Measurements from ENCODE around the gene CD99.

Gene CD99

DNA sequence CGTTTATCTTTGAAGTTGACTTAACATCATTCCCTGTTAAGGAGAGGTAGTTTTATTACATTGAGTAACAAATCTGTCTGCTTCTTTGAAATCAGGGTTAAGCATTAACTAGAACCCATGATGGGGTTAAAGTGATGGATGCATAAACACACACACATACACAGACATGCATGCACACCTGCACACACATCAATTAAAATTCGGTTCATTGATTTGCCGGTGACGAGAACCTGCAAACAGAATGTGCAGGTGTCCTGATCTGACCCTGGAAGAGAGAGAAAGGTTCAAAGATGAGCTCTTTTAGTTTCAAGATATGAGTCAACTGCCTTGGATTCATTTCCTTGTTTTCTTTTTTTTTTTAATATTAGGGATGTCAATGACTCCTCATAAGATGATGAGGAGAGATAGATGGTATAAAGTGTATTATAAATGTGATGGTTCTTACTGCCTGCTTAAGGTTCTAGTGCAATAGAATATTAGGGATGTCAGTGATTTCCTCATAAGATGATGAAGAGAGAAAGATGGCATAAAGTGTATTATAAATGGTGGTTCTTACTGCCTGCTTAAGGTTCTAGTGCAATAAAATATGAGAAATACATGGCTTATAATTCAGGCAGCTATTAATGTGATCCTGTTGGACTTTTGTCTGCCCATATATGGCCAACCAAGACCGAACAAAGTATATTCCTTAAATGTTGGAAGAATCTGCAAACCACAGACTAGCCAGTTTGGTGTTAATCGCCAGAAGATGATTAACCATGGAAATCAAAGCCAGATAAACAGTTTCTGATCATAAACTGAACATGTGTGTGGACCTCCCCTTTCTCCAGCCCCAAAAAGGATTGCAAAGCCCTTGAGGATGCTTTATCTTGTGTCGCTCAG lies 14.1 kb upstream of the CD99 start:
- no peak for DNase-seq (ENCODE audit: low spot score)

- no peak for DNase-seq (ENCODE audit: low spot score)
These were observed 13.3 kb upstream of the CD99 start for GRCh38 chrX:2677764-2678163.

DNA sequence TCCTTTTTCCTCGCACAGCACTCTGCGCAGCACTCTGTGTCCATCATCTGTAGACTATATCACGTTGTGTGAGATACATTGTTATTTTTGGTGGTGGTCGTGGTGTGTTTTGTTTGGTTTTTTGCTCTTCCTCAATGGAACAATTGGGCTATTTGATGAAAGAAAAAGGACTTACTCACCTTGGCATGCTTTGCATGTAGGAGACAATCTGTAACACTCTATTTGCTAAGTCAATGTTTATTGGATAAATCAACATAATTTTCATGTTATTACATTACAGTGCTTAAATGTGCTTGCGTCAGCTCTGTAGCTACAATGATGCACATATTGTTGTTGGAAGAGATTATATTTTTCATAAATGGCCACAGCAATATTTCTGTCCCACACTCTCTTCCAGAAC lies 12.5 kb upstream of the CD99 start:
- DNase-seq (ENCODE audit: low spot score), result no peak

DNA sequence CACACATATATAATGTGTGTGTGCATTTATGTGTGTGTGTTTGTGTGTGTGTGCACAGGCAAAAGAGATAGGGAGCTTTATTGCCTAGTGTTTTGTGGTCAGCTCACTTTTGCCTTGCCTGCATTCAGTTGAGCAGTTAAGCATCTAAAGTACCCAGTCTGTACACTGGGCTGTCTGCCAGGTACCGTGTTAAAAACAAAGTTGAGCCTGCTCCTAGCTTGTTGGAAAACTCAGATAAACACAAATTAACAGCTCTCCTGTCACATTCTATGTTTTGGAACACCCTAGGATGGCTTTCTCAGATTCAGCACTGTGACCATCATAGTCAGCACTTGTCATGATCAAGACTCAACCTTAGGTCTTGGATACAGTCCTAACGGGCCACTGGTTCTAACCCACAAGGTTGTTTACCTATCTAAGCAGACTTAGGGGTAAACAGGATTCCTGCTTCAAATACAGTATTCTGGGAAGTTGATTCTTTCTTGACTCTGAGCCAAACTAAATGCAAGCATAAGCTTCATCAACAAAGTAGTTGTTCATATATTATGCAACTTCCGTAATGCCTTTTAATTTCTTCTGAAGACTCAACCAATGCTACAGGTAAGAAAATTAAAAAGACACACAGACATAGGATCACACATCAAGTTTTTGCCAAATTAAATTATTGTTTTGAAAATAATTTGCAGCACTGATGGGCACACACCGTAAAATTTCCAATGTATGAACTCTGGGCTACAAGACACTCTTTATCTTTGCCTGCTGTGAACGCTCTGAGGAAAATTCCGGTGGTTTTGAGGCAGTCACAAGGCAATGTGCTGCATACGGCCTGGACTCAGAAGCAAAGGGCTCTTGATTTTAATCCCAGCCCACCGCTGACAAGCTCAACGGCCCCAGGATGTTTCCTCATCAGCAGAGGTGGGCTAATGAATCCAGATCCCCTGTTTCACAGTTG lies 11.3 kb upstream of the CD99 start:
- DNase-seq (ENCODE audit: low spot score), result no peak

- no peak for DNase-seq (ENCODE audit: low spot score)
These were observed 10.4 kb upstream of the CD99 start for GRCh38 chrX:2680486-2681348.

- DNase-seq (ENCODE audit: low spot score), result no peak
These were observed 8.4 kb upstream of the CD99 start for GRCh38 chrX:2682565-2683177.

DNA sequence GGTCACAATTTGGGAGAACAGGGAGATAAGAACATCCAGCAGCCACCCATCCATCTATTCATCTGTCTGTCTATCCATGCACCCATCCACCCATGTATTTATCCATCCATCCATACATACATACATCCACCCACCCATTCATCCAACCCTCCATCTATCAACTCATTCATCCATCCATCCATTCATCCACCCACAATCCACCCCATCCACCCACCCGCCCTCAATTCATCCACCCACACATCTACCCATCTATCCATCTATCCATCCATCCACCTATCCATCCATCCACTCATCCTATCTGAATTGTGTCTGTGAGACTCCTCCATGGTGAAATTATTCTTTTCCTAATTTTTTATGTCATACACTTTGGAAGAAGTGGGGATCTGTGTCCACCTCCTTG lies 6.8 kb upstream of the CD99 start:
- DNase-seq (ENCODE audit: low spot score), result no peak

DNA sequence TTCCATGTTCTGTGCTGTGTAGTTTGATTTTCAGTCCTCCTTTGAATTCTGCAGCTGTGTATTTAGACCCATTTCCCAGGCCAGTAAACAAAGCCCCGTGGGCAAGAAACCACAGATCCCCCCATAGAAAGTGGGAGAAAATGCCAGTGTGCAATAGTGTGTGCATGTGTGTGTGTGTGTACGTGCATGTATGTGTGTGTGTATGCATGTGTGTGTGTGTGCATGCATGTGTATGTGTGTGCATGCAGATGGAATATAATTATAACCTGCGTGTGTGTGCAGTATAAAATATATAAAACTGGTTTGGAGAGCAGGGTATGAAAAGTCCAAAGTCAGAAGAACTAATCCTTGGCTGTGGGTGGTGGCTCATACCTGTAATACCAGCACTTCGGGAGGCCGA lies 5.2 kb upstream of the CD99 start:
- no peak for DNase-seq (ENCODE audit: low spot score)

- no peak for DNase-seq (ENCODE audit: low spot score)
These were observed 1.1 kb upstream of the CD99 start for GRCh38 chrX:2689773-2690666.

GRCh38 chrX:2691543-2692220 lies 587 bp downstream of the CD99 start:
- DNase-seq (ENCODE audit: low spot score), result peak; percentile 57

DNA sequence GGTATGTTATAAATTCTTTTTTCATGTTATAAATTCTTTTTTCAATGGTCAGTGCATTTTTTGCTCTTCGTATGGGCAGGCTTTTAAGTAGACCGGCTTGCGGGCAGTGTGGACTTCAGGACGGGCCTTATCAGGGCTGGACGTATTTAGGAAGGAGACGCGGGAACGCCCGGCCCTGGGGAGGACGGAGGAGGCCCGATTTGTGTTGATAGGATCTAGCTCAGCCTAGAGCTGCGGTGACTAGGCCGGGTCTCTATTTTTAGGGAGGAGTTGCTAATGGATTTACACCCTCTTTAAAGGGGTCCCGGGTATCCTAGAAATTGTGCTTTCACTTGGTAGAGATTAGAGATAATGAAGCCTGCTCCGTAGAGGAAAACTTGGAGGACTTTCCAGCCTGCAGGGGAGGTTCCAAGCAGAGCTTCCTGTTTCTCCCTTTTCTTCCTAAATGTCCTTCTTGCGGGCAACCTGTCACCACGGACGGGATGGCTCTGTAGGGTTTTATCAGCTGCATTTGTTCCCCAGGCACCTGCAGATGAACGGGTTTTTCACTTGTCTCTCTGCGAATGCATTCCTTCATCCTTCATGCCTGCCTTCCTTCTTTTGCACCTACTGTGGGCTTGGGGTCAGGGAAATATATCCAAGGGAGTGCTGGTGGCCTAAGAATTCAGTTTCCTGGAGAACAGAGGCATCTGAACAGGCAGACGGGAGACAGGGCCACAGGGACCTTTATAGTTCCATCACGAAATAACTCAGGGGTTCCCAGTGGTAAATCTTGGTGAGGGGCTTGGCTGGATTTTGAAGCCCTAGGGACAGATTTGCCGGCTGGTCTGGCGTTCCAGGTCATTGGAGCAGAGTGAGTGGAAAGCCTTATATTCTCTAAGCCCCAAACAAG lies 1.4 kb downstream of the CD99 start:
- DNase-seq (ENCODE audit: low spot score), result peak; percentile 55

DNA sequence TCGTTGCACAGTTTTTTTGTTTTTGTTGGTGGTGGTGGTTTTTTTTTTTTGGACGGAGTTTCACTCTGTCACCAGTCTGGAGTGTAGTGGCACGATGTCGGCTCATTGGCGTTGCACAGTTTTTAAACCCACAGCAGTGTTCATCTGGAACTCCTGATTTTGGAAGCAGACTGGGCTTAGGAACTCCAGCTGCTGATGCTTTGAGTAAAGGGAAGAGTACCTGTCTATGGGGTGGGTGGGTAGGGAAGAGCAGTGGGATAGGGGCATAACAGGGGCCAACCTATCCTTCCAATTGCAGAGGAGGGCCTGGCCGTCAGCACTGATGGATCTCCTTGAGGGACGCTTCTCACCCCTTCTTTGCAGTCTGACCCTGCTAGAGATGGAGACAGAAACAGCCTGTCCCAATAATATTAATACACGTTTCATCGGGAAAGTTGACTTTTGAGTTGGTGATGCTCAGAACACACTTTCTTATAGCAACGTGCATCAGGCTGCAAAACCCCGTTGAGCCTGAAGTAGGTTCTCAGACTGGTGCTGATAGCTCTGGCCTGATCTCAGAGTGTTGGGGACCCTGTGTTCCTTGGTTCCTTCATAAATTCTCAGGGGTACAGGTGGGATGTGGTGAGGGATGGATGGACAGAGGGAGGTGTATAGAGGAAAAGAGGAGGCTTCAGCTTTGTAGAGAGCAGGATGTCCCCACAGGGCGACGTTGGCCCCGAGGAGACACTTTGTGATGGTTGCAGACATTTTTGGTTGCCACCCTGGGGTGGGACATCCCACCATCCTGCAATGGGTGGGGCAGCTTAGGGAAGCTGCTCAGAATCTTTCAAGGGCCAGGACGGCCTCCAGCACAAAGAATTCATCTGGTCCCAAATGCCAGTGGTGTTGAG lies 2.3 kb downstream of the CD99 start:
- DNase-seq (ENCODE audit: low spot score), result no peak

DNA sequence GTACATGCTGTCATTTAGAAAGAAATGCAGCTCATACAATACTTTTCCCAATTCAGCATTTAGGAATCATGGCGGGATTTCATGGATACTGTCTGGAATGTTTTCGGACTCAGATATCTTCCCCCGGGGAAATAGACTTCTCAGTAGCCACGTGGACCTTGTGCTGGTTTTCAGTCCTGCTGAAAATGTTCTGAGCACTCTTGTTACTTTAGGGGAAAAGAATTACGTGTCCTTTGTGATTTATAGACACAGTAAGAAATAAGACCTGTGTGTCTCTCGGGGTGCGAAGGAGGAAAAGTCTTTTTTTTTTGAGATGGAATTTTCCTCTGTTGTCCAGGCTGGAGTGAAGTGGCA lies 3.8 kb downstream of the CD99 start:
- DNase-seq (ENCODE audit: low spot score), result no peak

DNA sequence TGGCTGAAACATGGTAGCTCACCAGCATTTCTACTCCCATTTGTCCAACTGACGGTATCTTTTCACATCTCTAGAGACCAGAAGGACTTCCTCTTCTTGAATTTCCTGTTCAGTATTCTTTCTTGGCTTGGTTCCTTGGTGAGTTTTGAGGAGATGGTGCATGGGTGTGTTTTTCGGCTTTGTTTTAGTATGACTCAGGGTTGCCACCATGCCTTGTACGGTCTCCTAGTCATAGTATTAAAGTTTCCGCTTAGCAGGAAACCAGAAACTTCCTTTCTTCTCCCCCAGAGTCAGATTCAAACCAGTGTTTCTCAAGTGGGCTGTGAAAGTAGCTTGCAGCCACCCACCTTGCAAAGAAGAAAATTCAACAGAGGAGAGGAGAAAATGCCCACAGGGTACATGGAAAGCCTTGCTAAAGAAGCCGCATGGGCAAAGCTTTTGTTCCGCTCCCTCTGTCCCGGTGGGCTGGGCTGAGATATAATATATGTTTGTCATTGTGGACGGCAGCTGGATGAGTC lies 5.7 kb downstream of the CD99 start:
- no peak for DNase-seq (ENCODE audit: low spot score)

GRCh38 chrX:2697306-2697705 lies 6.2 kb downstream of the CD99 start:
- DNase-seq (ENCODE audit: low spot score), result no peak

- DNase-seq (ENCODE audit: low spot score), result no peak
These were observed 6.7 kb downstream of the CD99 start for GRCh38 chrX:2697741-2698299.

- DNase-seq (ENCODE audit: low spot score), result no peak
These were observed 7.5 kb downstream of the CD99 start for GRCh38 chrX:2698604-2699003.

Measured in ecto neural progenitor cell (in vitro differentiated cells).